ENCODE results near the gene ELN.

Gene ELN

GRCh38 chr7:74094224-74095101 lies 66.5 kb downstream of the ELN start:
- DNase-seq (peak; percentile 73 to 75 (median 75)), ATAC-seq (replicated peaks) (peak; percentile 81)
- no peaks in the 10 kb centered on the region for H3K9me3 Mint-ChIP-seq
- peaks cover 34% of the 10 kb centered on the region for H3K36me3 Mint-ChIP-seq (ENCODE audit: insufficient read depth)
- H3K4me3 Mint-ChIP-seq: peak overlapping the region; percentile 92 to 93
- peak overlapping the region; percentile 98 for H3K27ac Mint-ChIP-seq
- peaks cover 21 to 23% of the 10 kb centered on the region in 2 donors for H3K4me1 Mint-ChIP-seq (ENCODE audit: low read depth in 2 of 2)
- no peaks in the 10 kb centered on the region for H3K27me3 Mint-ChIP-seq

GRCh38 chr7:74095135-74095534 lies 67.2 kb downstream of the ELN start:
- Mint-ChIP-seq H3K27ac (peak overlapping the region; percentile 98), H3K4me1 (ENCODE audit: low read depth in 2 of 2) (peaks cover 21 to 23% of the 10 kb centered on the region in 2 donors), H3K4me3 (peak overlapping the region; percentile 92 to 93), H3K9me3 (no peaks in the 10 kb centered on the region), H3K36me3 (ENCODE audit: insufficient read depth) (peaks cover 40% of the 10 kb centered on the region), H3K27me3 (no peaks in the 10 kb centered on the region)
- no peak for DNase-seq
- no peak for ATAC-seq (replicated peaks)

GRCh38 chr7:74097937-74098614 lies 70.1 kb downstream of the ELN start:
- H3K9me3 Mint-ChIP-seq: no peaks in the 10 kb centered on the region
- ATAC-seq (replicated peaks) (no peak), DNase-seq (no peak)
- no peak overlapping the region for H3K4me3 Mint-ChIP-seq
- no peaks in the 10 kb centered on the region for H3K27me3 Mint-ChIP-seq
- H3K4me1 Mint-ChIP-seq (ENCODE audit: low read depth in 2 of 2): peaks cover 17 to 21% of the 10 kb centered on the region in 2 donors
- peak overlapping the region; percentile 23 to 69 for H3K27ac Mint-ChIP-seq
- peaks cover 56% of the 10 kb centered on the region for H3K36me3 Mint-ChIP-seq (ENCODE audit: insufficient read depth)

- ATAC-seq (replicated peaks) (no peak), DNase-seq (no peak)
- H3K9me3 Mint-ChIP-seq: no peaks in the 10 kb centered on the region
- H3K36me3 Mint-ChIP-seq (ENCODE audit: insufficient read depth): peaks cover 52% of the 10 kb centered on the region
- no peak overlapping the region for H3K27ac Mint-ChIP-seq
- H3K4me1 Mint-ChIP-seq (ENCODE audit: low read depth in 2 of 2): peaks cover 9 to 14% of the 10 kb centered on the region in 2 donors
- no peak overlapping the region for H3K4me3 Mint-ChIP-seq
- no peaks in the 10 kb centered on the region for H3K27me3 Mint-ChIP-seq
Observed at GRCh38 chr7:74099031-74099430, 71.1 kb downstream of the ELN start.

GRCh38 chr7:74101061-74101681 lies 73.2 kb downstream of the ELN start:
- ATAC-seq (replicated peaks) (peak; percentile 57), DNase-seq (no peak)
- Mint-ChIP-seq H3K27ac (peak overlapping the region in 1 of 2 donors; percentile 62), H3K4me1 (ENCODE audit: low read depth in 2 of 2) (peaks cover 0 to 5% of the 10 kb centered on the region in 2 donors), H3K36me3 (ENCODE audit: insufficient read depth) (peaks cover 54% of the 10 kb centered on the region), H3K27me3 (no peaks in the 10 kb centered on the region), H3K4me3 (no peak overlapping the region), H3K9me3 (no peaks in the 10 kb centered on the region)

- Mint-ChIP-seq H3K4me1 (ENCODE audit: low read depth in 2 of 2) (peaks cover 0 to under 1% of the 10 kb centered on the region in 2 donors), H3K27me3 (no peaks in the 10 kb centered on the region), H3K4me3 (no peak overlapping the region), H3K36me3 (ENCODE audit: insufficient read depth) (peaks cover 60% of the 10 kb centered on the region), H3K27ac (no peak overlapping the region), H3K9me3 (no peaks in the 10 kb centered on the region)
- ATAC-seq (replicated peaks) (no peak), DNase-seq (no peak)
Observed at GRCh38 chr7:74103219-74103772, 75.3 kb downstream of the ELN start.

- Mint-ChIP-seq H3K4me3 (no peak overlapping the region), H3K9me3 (no peaks in the 10 kb centered on the region), H3K27ac (no peak overlapping the region), H3K4me1 (ENCODE audit: low read depth in 2 of 2) (no peaks in the 10 kb centered on the region), H3K27me3 (no peaks in the 10 kb centered on the region), H3K36me3 (ENCODE audit: insufficient read depth) (peaks cover 52% of the 10 kb centered on the region)
- no peak for DNase-seq
- ATAC-seq (replicated peaks): no peak
Observed at GRCh38 chr7:74104702-74105101, 76.7 kb downstream of the ELN start.

- Mint-ChIP-seq H3K4me3 (no peak overlapping the region), H3K27me3 (no peaks in the 10 kb centered on the region), H3K27ac (no peak overlapping the region), H3K9me3 (no peaks in the 10 kb centered on the region), H3K4me1 (ENCODE audit: low read depth in 2 of 2) (no peaks in the 10 kb centered on the region), H3K36me3 (ENCODE audit: insufficient read depth) (peaks cover 52% of the 10 kb centered on the region)
- ATAC-seq (replicated peaks): no peak
- no peak for DNase-seq
Observed at GRCh38 chr7:74105992-74106391, 78.0 kb downstream of the ELN start.

- DNase-seq: no peak
- Mint-ChIP-seq H3K4me1 (ENCODE audit: low read depth in 2 of 2) (no peaks in the 10 kb centered on the region), H3K9me3 (no peaks in the 10 kb centered on the region), H3K27ac (no peak overlapping the region), H3K27me3 (no peaks in the 10 kb centered on the region), H3K36me3 (ENCODE audit: insufficient read depth) (peaks cover 56% of the 10 kb centered on the region), H3K4me3 (no peak overlapping the region)
- ATAC-seq (replicated peaks): no peak
Observed at GRCh38 chr7:74106846-74107245, 78.9 kb downstream of the ELN start.

- H3K27ac Mint-ChIP-seq: no peak overlapping the region
- H3K4me3 Mint-ChIP-seq: no peak overlapping the region
- no peak for DNase-seq
- peaks cover 58% of the 10 kb centered on the region for H3K36me3 Mint-ChIP-seq (ENCODE audit: insufficient read depth)
- no peak for ATAC-seq (replicated peaks)
- no peaks in the 10 kb centered on the region for H3K27me3 Mint-ChIP-seq
- H3K9me3 Mint-ChIP-seq: no peaks in the 10 kb centered on the region
- no peaks in the 10 kb centered on the region for H3K4me1 Mint-ChIP-seq (ENCODE audit: low read depth in 2 of 2)
Observed at GRCh38 chr7:74115326-74115725, 87.4 kb downstream of the ELN start.

GRCh38 chr7:74116356-74116755 lies 88.4 kb downstream of the ELN start:
- Mint-ChIP-seq H3K27me3 (no peaks in the 10 kb centered on the region), H3K9me3 (no peaks in the 10 kb centered on the region), H3K27ac (peak overlapping the region in 1 of 2 donors; percentile 66), H3K36me3 (ENCODE audit: insufficient read depth) (peaks cover 54% of the 10 kb centered on the region), H3K4me3 (no peak overlapping the region), H3K4me1 (ENCODE audit: low read depth in 2 of 2) (no peaks in the 10 kb centered on the region)
- ATAC-seq (replicated peaks) (no peak), DNase-seq (no peak)

All from effector memory CD8-positive, alpha-beta T cell (primary cell).